ENCODE data around the gene MIP. TPM values are rescaled to one million over a fixed set of nuclear protein-coding genes. Genes with fewer than 3 reads are reported as not detected.

MIP gene
- polyA plus RNA-seq, 1 donor (not counting 4 experiments of a cell fraction or from before 2014, with no cell fraction given) = not detected

DNA sequence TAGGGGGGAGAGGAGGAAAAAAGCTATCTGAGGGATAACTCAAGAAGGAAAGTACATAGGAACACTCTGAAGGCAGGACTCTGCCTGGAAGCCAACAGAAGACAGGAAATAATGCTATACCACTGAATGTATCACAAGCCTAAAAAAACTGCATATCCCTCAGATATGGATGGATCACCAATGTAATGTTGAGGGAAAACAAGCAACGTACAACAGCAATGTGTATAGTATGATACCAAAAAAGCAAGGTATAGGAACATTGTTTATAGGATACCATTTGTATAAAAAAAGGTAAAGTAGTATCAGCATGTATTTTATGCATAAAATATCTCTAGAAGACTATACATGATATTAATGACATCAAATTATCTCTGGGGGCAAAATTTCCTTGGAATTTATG lies 30.1 kb upstream of the MIP start:
- H3K4me1 ChIP-seq (ENCODE audit: control insufficient read depth, extremely low read depth, insufficient read depth, low read length) = peaks cover 18% of the 10 kb centered on the region
- peaks cover 26% of the 10 kb centered on the region for H3K27me3 ChIP-seq (ENCODE audit: control insufficient read depth, extremely low read depth, insufficient read depth, low read length)
- FAIRE-seq (no peak), DNase-seq (ENCODE audit: low read depth, low spot score) (no peak)
- TF ChIP-seq, protein P1, sequence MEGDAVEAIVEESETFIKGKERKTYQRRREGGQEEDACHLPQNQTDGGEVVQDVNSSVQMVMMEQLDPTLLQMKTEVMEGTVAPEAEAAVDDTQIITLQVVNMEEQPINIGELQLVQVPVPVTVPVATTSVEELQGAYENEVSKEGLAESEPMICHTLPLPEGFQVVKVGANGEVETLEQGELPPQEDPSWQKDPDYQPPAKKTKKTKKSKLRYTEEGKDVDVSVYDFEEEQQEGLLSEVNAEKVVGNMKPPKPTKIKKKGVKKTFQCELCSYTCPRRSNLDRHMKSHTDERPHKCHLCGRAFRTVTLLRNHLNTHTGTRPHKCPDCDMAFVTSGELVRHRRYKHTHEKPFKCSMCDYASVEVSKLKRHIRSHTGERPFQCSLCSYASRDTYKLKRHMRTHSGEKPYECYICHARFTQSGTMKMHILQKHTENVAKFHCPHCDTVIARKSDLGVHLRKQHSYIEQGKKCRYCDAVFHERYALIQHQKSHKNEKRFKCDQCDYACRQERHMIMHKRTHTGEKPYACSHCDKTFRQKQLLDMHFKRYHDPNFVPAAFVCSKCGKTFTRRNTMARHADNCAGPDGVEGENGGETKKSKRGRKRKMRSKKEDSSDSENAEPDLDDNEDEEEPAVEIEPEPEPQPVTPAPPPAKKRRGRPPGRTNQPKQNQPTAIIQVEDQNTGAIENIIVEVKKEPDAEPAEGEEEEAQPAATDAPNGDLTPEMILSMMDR (optimal IDR thresholded peaks at IDR 0.05 in 1 of 3, IDR thresholded peaks at IDR 0.05 in 1 of 3, conservative IDR thresholded peaks at IDR 0.05 in 1 of 3; ENCODE audit: extremely low read depth in 1 of 3, insufficient read depth in 2 of 3, low read length in 3 of 3) = no peak
- TF ChIP-seq EZH2 (IDR thresholded peaks at IDR 0.05; ENCODE audit: low read length) = no peak
- H3K36me3 ChIP-seq (ENCODE audit: control insufficient read depth in 2 of 2, extremely low read depth in 1 of 2, insufficient read depth in 2 of 2, low read length in 2 of 2) = no peaks in the 10 kb centered on the region
- no peak overlapping the region for H3K4me2 ChIP-seq (ENCODE audit: control insufficient read depth, extremely low read depth, insufficient read depth, low read depth, low read length)
- no peak overlapping the region for H2AFZ ChIP-seq (ENCODE audit: control insufficient read depth, low read length)
- dilution Hi-C loops (cut with MboI; ENCODE audit: extremely low pct_ligation_motif_present, low sequenced_read_pairs) = no loop called here
- H3K79me2 ChIP-seq (ENCODE audit: control insufficient read depth, insufficient read depth, low read length) = no peaks in the 10 kb centered on the region
- H4K20me1 ChIP-seq (ENCODE audit: control insufficient read depth, extremely low read depth, insufficient read depth, low read length) = no peaks in the 10 kb centered on the region
- H3K9me3 ChIP-seq (ENCODE audit: control insufficient read depth, low read depth, low read length) = no peaks in the 10 kb centered on the region
- H3K9ac ChIP-seq (ENCODE audit: control insufficient read depth, extremely low read depth, insufficient read depth, low read length) = no peak overlapping the region
- no peaks in the 10 kb centered on the region for H3K9me1 ChIP-seq (ENCODE audit: control insufficient read depth, extremely low read depth, insufficient read depth, low read length)
- H3K27ac ChIP-seq (ENCODE audit: control insufficient read depth, insufficient read depth, low read length) = no peak overlapping the region
- H3K4me3 ChIP-seq (ENCODE audit: control insufficient read depth in 2 of 3, extremely low read depth in 1 of 3, insufficient read depth in 2 of 3, low read depth in 1 of 3, low read length in 3 of 3) = no peak overlapping the region

DNA sequence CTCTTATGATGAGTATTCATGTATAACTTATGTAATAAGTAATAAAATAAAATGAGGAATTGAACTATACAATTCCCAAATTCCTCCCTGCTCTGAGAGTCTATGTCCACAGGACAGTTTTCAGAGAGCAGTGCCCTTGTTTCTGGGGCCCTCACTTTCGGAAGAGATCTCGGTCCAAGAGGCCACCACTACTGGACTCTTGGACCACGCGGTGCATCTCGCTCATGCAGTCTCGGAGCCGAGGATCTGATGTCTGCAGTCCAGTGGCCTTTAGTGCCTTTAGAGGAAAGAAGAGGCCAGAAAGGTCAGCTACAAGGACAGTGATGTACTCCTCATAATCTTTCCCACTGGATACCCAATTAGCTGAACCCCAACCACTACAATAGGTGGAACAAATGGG lies 25.2 kb upstream of the MIP start:
- dilution Hi-C loops (cut with MboI; ENCODE audit: extremely low pct_ligation_motif_present, low sequenced_read_pairs) = no loop called here
- Histone ChIP-seq H3K4me2 (ENCODE audit: control insufficient read depth, extremely low read depth, insufficient read depth, low read depth, low read length) (no peak overlapping the region), H2AFZ (ENCODE audit: control insufficient read depth, low read length) (no peak overlapping the region), H3K36me3 (ENCODE audit: control insufficient read depth in 2 of 2, extremely low read depth in 1 of 2, insufficient read depth in 2 of 2, low read length in 2 of 2) (no peaks in the 10 kb centered on the region), H3K27me3 (ENCODE audit: control insufficient read depth, extremely low read depth, insufficient read depth, low read length) (no peaks in the 10 kb centered on the region), H4K20me1 (ENCODE audit: control insufficient read depth, extremely low read depth, insufficient read depth, low read length) (no peaks in the 10 kb centered on the region), H3K9ac (ENCODE audit: control insufficient read depth, extremely low read depth, insufficient read depth, low read length) (no peak overlapping the region), H3K9me3 (ENCODE audit: control insufficient read depth, low read depth, low read length) (no peaks in the 10 kb centered on the region), H3K4me1 (ENCODE audit: control insufficient read depth, extremely low read depth, insufficient read depth, low read length) (peaks cover 4% of the 10 kb centered on the region), H3K4me3 (ENCODE audit: control insufficient read depth in 2 of 3, extremely low read depth in 1 of 3, insufficient read depth in 2 of 3, low read depth in 1 of 3, low read length in 3 of 3) (no peak overlapping the region), H3K27ac (ENCODE audit: control insufficient read depth, insufficient read depth, low read length) (no peak overlapping the region), H3K9me1 (ENCODE audit: control insufficient read depth, extremely low read depth, insufficient read depth, low read length) (no peaks in the 10 kb centered on the region), H3K79me2 (ENCODE audit: control insufficient read depth, insufficient read depth, low read length) (no peaks in the 10 kb centered on the region)
- FAIRE-seq (no peak), DNase-seq (ENCODE audit: low read depth, low spot score) (no peak)
- no peak for TF ChIP-seq EZH2 (IDR thresholded peaks at IDR 0.05; ENCODE audit: low read length)
- TF ChIP-seq, protein P1 (optimal IDR thresholded peaks at IDR 0.05 in 1 of 3, IDR thresholded peaks at IDR 0.05 in 1 of 3, conservative IDR thresholded peaks at IDR 0.05 in 1 of 3; ENCODE audit: extremely low read depth in 1 of 3, insufficient read depth in 2 of 3, low read length in 3 of 3) = no peak

Measured in keratinocyte (primary cell).